Cardiac muscle cell (in vitro differentiated cells and primary cell): ENCODE measurements around the gene POLDIP2. TPM values are rescaled to one million over a fixed set of nuclear protein-coding genes. Genes with fewer than 3 reads are reported as not detected.

Experiments
- DNase-seq, 2 donors: peaks; one replicate each; pipeline versions ENCODE4 v3.0.0 to v3.0.0-alpha.2; 2010 to 2017; ENCODE audit warnings: low read depth in 1 of 2, low spot score in 1 of 2
- H3K27ac ChIP-seq: fragments of 200-600 bp; sonication (generic); 2 replicates; pipeline ENCODE4 v1.5.1; 2016
- H3K27me3 ChIP-seq: fragments of 200-600 bp; sonication (generic); 2 replicates; pipeline ENCODE4 v1.6.0; 2016; ENCODE audit warnings: control low read depth
- H3K36me3 ChIP-seq: fragments of 200-600 bp; sonication (generic); 2 replicates; pipeline ENCODE4 v1.5.1; 2016; ENCODE audit warnings: control low read depth
- H3K4me1 ChIP-seq: fragments of 200-600 bp; sonication (generic); 2 replicates; pipeline ENCODE4 v1.8.1; 2017; ENCODE audit warnings: low read depth, mild to moderate bottlenecking, mixed run types
- H3K4me3 ChIP-seq: fragments of 200-600 bp; sonication (generic); 2 replicates; pipeline ENCODE4 v1.5.1; 2016; ENCODE audit warnings: mild to moderate bottlenecking
- H3K9me3 ChIP-seq: fragments of 200-600 bp; sonication (generic); 2 replicates; pipeline ENCODE4 v1.5.1; 2017; ENCODE audit warnings: low read depth, mild to moderate bottlenecking, control low read depth
- polyA plus RNA-seq: library from polyadenylated mRNA; unstranded; fragments of >200 nt; fragmentation: Nextera tagmentation; extraction: Ambion mirVana; gene quantifications from 2 replicates; pipeline ENCODE4 v1.2.1, GENCODE V29; 2016
- total RNA-seq: library from RNA; depleted of rRNA; stranded (reverse); fragments of >200 nt; gene quantifications from 2 replicates; pipeline ENCODE4 v1.2.3, GENCODE V29; 2016
- TF ChIP-seq, protein P1 (sequence below): IDR thresholded peaks from 2 replicates; pipeline ENCODE4 v1.5.1; 2012; ENCODE audit warnings: low read depth, mild to moderate bottlenecking, low read length

Gene POLDIP2
- total and polyA plus RNA-seq, 2 experiments from 2014 or later = 124 to 147 TPM

DNA sequence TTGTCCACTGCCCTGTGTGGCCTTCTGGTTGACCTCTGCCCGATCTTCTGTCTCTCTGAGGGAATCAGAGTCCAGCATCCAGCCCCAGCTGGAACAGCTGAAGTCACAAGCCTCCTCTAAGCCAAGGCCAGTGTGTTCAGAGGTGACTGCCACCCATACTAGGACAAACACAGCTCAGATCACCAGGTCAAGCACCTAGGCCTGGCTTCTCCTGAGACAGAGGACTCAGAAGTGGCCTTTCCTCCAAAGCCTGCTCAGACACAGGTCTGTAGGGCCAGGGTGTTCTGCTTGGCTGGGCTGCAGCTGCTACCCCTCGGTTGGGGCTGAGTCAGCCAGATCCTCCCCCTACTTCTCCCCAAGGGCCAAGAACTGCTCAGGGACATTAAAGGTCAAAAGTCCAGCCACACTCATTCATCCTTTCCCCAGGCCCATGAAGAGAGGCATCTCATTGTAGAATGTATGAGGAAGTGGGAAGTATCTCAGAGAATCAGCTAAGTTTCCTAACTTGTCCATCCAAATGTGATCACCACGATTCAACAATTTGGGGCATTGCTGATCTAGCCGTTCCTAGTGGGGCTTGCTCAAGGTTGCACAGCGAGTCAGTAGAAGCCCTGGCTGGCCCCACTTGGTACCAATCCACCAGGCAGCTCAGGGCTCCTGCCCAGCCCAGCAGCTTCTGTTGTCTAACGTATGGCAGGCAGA is 41.1 kb upstream of the POLDIP2 start:
- Histone ChIP-seq H3K4me3 (no peak overlapping the region), H3K36me3 (no peaks in the 10 kb centered on the region), H3K27ac (no peak overlapping the region), H3K27me3 (no peaks in the 10 kb centered on the region), H3K9me3 (no peaks in the 10 kb centered on the region), H3K4me1 (no peaks in the 10 kb centered on the region)
- DNase-seq = no peak
- TF ChIP-seq, protein P1, sequence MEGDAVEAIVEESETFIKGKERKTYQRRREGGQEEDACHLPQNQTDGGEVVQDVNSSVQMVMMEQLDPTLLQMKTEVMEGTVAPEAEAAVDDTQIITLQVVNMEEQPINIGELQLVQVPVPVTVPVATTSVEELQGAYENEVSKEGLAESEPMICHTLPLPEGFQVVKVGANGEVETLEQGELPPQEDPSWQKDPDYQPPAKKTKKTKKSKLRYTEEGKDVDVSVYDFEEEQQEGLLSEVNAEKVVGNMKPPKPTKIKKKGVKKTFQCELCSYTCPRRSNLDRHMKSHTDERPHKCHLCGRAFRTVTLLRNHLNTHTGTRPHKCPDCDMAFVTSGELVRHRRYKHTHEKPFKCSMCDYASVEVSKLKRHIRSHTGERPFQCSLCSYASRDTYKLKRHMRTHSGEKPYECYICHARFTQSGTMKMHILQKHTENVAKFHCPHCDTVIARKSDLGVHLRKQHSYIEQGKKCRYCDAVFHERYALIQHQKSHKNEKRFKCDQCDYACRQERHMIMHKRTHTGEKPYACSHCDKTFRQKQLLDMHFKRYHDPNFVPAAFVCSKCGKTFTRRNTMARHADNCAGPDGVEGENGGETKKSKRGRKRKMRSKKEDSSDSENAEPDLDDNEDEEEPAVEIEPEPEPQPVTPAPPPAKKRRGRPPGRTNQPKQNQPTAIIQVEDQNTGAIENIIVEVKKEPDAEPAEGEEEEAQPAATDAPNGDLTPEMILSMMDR = no peak

DNA sequence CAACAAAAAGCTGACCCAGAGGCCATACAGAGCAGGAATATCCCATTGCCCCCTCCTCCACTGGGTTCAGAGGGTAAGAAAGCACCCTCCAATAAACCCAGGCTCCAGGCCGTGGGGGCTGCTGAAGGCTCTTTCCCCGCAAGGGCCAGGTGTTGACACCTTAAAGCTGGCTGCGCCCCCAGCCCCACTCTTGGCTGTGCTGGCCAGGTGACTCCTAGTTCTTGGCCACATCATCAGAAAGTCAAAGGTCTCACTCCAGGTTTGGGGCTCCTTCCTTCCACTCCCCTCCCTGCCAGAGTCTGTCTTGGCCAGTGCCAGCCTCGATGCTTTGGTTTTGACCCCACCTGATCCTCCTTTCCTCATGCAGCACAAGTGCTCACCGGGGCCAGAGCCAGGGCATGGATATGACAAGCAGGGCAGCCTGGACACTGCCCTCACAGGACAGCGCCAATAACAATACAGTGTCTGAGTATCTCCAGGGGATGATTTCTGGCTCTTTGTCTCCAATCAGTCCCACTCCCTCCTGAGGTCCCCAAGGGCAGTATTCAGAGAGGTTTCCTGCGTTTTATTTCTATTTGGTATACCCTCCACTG is 40.5 kb upstream of the POLDIP2 start:
- Histone ChIP-seq H3K9me3 (no peaks in the 10 kb centered on the region), H3K4me3 (no peak overlapping the region), H3K4me1 (no peaks in the 10 kb centered on the region), H3K27me3 (no peaks in the 10 kb centered on the region), H3K36me3 (no peaks in the 10 kb centered on the region), H3K27ac (no peak overlapping the region)
- TF ChIP-seq, protein P1 = no peak
- DNase-seq = no peak

DNA sequence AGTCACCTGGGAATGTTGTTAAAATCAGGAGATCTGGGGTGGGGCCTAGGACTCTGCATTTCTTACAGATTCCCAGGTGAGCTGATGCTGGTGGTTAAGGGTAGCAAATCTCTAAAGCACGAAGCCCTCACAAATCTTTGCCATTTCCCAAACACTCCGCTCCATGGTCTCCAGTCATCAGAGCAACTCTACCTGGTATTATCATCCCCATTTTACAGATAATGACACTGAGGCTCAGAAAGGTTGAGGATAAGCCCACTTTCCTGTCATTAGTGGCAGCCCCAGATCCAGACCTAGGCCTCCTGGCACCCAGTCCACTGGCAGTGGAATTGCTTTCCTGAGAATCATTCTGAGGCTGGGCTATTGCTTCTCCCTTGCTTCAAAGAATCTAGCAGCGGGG is 39.9 kb upstream of the POLDIP2 start:
- no peaks in the 10 kb centered on the region for H3K36me3 ChIP-seq
- no peak overlapping the region for H3K27ac ChIP-seq

DNA sequence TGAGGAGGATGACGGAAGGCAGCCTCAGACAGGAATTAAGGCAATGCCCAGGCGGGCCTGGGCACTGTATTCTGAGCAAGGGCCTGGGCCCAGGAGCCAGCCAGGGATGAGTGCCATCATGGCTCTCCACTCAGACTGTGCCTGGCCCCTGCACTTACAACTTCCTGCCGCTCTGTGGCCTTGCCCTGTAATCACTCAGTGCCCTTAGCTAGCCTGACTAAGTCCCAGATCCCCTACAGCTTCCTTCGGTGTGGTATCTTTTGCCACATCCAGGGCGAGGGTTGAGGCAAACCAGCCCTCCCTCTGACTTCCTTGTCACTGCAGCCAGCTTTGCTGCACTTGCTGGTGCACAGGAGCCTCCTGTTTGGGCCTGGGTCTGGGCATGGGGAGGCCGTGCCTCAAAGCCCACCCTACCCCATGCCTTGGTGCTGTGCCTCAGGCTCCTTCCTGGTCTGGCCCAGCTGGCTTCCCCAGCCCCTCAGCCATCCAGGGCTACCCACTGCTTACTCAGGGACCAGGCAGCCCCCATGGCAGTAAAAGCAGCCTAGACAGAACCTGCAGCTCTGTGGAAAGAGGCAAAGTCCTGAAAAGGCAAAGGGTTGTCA is 39.4 kb upstream of the POLDIP2 start:
- TF ChIP-seq, protein P1 = no peak
- H3K9me3 ChIP-seq = no peaks in the 10 kb centered on the region
- H3K4me1 ChIP-seq = no peaks in the 10 kb centered on the region
- no peaks in the 10 kb centered on the region for H3K36me3 ChIP-seq
- H3K27me3 ChIP-seq = no peaks in the 10 kb centered on the region
- no peak overlapping the region for H3K4me3 ChIP-seq
- H3K27ac ChIP-seq = no peak overlapping the region
- DNase-seq = no peak

More for the DNA sequence above, 39.9 kb upstream of the POLDIP2 start:
- H3K4me1 ChIP-seq = no peaks in the 10 kb centered on the region
- no peak for DNase-seq
- H3K4me3 ChIP-seq = no peak overlapping the region
- TF ChIP-seq, protein P1 = no peak
- H3K9me3 ChIP-seq = no peaks in the 10 kb centered on the region
- H3K27me3 ChIP-seq = no peaks in the 10 kb centered on the region

DNA sequence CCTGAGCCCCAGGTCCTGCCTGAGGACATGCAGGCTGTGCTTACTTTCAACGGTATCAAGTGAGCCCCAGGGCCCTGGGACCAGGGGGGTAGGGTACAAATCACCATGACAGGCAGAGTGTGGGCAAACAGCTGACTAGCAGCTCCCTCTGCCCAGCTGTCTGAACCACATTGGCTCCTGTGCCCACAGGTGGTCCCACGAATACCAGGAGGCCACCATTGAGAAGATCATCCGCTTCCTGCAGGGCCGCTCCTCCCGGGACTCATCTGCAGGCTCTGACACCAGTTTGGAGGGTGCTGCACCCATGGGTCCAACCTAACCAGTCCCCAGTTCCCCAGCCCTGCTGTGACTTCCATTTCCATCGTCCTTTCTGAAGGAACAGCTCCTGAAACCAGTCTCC is 38.6 kb upstream of the POLDIP2 start:
- Histone ChIP-seq H3K4me3 (no peak overlapping the region), H3K4me1 (no peaks in the 10 kb centered on the region), H3K9me3 (no peaks in the 10 kb centered on the region), H3K27me3 (no peaks in the 10 kb centered on the region), H3K27ac (no peak overlapping the region), H3K36me3 (no peaks in the 10 kb centered on the region)
- TF ChIP-seq, protein P1 = no peak
- no peak for DNase-seq
